ENCODE results near the gene RDH13. TPM values are rescaled to one million over a fixed set of nuclear protein-coding genes. Genes with fewer than 3 reads are reported as not detected.
A peak's percentile ranks its signal among the peaks of the same experiment; 100 is the strongest.

Gene RDH13
- total RNA-seq, 4 donors from 2014 or later = 70.6 to 225 (median 108) TPM

DNA sequence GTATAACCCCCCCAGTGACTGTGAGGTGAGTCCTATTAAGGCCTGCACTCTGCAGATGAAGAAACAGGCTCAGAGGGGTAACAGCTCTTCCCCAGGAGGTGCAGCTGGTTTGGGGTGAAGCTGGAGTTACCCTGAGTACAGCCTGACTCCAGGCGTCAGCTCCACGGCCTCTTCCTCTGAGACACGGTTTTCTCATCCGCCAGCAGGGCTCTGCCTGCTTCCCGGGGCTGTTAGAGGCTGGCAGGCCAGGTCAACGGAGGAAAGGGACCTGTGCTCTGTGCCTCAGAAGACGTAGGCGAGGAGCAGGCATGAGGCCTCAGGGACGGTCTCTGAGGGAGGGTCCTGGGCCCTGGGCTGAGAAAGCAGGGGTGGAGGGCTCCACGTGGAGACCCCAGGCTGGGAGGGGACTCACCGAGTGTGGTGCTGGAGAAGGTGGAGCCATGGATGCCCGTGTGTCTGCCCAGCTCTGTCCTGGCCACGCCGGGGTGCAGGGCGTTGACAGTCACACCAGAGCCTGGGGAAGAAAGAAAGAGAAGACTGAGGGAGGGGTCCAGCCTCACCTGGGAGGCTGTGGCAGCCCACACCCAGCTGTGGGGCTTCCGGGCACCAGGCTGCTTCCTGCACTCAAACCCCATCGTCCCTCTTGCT is 15.8 kb downstream of the RDH13 start:
- DNase-seq (ENCODE audit: low spot score in 2 of 2) = no peak
- Histone ChIP-seq H3K36me3 (peaks cover 88% of the 10 kb centered on the region), H3K4me3 (no peak overlapping the region), H3K27me3 (no peaks in the 10 kb centered on the region), H3K27ac (no peak overlapping the region), H3K4me1 (no peaks in the 10 kb centered on the region), H3K9me3 (no peaks in the 10 kb centered on the region)
- TF ChIP-seq, protein P1, sequence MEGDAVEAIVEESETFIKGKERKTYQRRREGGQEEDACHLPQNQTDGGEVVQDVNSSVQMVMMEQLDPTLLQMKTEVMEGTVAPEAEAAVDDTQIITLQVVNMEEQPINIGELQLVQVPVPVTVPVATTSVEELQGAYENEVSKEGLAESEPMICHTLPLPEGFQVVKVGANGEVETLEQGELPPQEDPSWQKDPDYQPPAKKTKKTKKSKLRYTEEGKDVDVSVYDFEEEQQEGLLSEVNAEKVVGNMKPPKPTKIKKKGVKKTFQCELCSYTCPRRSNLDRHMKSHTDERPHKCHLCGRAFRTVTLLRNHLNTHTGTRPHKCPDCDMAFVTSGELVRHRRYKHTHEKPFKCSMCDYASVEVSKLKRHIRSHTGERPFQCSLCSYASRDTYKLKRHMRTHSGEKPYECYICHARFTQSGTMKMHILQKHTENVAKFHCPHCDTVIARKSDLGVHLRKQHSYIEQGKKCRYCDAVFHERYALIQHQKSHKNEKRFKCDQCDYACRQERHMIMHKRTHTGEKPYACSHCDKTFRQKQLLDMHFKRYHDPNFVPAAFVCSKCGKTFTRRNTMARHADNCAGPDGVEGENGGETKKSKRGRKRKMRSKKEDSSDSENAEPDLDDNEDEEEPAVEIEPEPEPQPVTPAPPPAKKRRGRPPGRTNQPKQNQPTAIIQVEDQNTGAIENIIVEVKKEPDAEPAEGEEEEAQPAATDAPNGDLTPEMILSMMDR (IDR thresholded peaks at IDR 0.05) = no peak
- TF ChIP-seq EP300 (IDR thresholded peaks at IDR 0.05) (no peak), POLR2A (IDR thresholded peaks at IDR 0.05) (no peak), POLR2AphosphoS5 (IDR thresholded peaks at IDR 0.05) (no peak)
- WGBS = 87% methylated on average over 3 of the region's 17 CpGs

DNA sequence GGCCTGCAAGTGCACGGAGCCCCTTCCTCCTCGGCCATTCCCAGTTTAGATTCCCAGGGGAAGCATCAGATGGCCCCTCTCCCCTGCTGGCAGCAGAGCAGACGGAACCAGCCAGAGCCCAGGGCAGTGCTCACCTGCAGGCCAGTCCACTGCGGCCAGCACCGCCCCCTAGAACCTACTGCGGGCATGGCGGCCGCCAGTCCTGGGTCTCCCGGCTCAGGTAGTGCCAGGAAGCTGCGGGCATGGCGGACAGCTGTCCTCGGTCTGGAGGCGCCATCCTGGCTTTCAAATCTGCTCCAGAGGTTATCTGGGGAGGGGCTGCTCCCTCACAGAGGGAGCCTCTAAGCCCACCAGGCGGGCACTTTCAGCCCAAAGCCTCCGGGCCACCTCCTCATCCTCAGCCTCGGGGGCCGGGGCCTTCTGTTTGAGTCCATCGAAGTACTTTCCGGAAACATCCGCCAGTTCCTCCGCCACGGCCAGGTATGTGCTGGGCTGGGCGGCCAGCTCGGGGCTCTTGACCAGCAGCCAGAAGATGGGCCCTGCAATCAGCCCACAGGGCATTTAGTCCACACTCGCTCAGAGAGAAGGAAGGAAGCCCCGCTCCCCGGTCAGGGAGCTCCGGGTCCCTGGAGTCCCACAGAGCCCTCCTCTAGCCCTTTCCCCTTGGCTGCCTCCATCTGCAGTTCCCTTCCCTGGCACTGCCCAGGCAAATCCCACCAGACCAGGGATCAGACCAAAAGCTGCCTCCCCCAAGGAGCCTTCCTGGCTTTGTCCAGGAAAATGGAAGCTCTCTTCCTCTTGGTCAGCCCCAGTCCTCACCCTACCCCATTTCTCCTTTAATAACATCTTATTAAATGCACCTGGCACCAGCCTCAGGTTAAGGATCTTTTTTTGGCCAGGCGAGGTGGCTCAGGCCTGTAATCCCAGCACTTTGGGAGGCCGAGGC is 17.9 kb downstream of the RDH13 start:
- no peaks in the 10 kb centered on the region for H3K9me3 ChIP-seq
- no peak for TF ChIP-seq POLR2AphosphoS5 (IDR thresholded peaks at IDR 0.05)
- TF ChIP-seq, protein P1 (IDR thresholded peaks at IDR 0.05) = no peak
- no peak for TF ChIP-seq EP300 (IDR thresholded peaks at IDR 0.05)
- TF ChIP-seq POLR2A (IDR thresholded peaks at IDR 0.05) = no peak
- H3K4me3 ChIP-seq = no peak overlapping the region
- no peak overlapping the region for H3K27ac ChIP-seq
- no peak for DNase-seq (ENCODE audit: low spot score in 2 of 2)
- no peaks in the 10 kb centered on the region for H3K4me1 ChIP-seq
- WGBS = 95% methylated on average over 8 of the region's 30 CpGs
- peaks cover 81% of the 10 kb centered on the region for H3K36me3 ChIP-seq
- no peaks in the 10 kb centered on the region for H3K27me3 ChIP-seq

DNA sequence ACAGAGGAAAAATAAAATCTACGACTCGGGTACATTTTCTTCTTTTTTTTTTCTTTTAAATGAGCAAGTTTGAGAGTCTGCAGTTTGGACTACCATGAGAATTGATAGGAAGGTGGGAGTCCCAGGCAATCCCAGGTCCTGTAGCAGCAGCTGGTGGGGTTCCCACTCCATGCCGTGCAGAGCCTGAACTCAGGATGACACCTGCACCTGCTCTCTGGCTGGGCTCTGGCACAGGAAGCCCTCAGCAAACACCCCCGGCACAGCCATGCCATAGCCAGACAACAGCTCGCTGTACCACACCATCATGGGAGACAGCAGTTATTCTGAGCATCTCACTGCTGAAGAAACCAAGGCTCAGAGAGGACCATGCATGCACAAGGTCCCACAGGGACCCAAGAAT is 18.7 kb downstream of the RDH13 start:
- DNase-seq (ENCODE audit: low spot score in 2 of 2) = peak in 1 of 2 donors; percentile 68
- no peak overlapping the region for H3K4me3 ChIP-seq
- H3K36me3 ChIP-seq = peaks cover 79% of the 10 kb centered on the region
- H3K27me3 ChIP-seq = no peaks in the 10 kb centered on the region
- no peaks in the 10 kb centered on the region for H3K9me3 ChIP-seq
- TF ChIP-seq POLR2AphosphoS5 (IDR thresholded peaks at IDR 0.05) (no peak), EP300 (IDR thresholded peaks at IDR 0.05) (no peak), POLR2A (IDR thresholded peaks at IDR 0.05) (no peak)
- TF ChIP-seq, protein P1 (IDR thresholded peaks at IDR 0.05) = no peak
- H3K27ac ChIP-seq = no peak overlapping the region
- WGBS = 96% methylated on average over 5 of the region's 5 CpGs
- no peaks in the 10 kb centered on the region for H3K4me1 ChIP-seq

DNA sequence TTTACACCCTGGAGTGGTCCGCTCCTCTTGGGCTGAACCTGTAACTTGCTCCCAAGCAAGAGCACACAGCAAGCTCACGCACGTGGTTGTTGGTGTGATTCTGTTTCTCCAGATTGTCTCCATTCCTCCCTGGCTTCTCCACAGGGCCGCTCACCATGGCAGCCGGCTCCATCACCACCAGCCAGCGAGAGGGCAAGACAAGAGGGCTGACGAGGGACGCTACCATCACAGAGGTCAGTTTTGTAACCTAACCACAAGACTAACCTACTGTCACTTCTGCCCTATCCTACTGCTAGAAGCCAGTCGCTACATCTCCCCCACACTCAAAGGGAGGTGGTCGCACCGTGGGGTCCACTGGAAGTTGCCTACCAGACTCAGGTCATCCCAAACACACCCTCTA is 20.3 kb downstream of the RDH13 start:
- no peaks in the 10 kb centered on the region for H3K27me3 ChIP-seq
- H3K36me3 ChIP-seq = peaks cover 63% of the 10 kb centered on the region
- no peaks in the 10 kb centered on the region for H3K9me3 ChIP-seq
- no peak overlapping the region for H3K4me3 ChIP-seq
- DNase-seq (ENCODE audit: low spot score in 2 of 2) = no peak
- WGBS = 91% methylated on average over 11 of the region's 11 CpGs
- H3K27ac ChIP-seq = no peak overlapping the region
- TF ChIP-seq, protein P1 (IDR thresholded peaks at IDR 0.05) = no peak
- TF ChIP-seq POLR2A (IDR thresholded peaks at IDR 0.05) (no peak), EP300 (IDR thresholded peaks at IDR 0.05) (no peak), POLR2AphosphoS5 (IDR thresholded peaks at IDR 0.05) (no peak)
- no peaks in the 10 kb centered on the region for H3K4me1 ChIP-seq

DNA sequence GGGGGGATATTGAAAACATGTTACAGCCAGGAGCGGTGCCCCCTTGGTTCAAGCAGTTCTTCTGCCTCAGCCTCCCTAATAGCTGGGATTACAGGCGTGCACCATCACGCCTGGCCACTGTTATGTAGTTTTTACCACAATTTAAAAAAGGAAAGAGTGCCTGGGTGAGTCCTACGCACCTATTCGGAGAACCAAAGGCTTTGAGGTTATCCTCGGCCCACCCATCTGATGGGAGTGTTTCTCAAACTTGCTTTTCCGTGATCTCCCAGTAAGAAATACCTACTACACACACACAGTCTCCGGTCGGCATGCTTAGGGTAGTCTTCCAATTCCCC is 20.6 kb downstream of the RDH13 start:
- DNase-seq (ENCODE audit: low spot score in 2 of 2) = no peak
- 82% methylated on average over 9 of the region's 9 CpGs for WGBS
- Histone ChIP-seq H3K27me3 (no peaks in the 10 kb centered on the region), H3K36me3 (peaks cover 59% of the 10 kb centered on the region), H3K4me1 (no peaks in the 10 kb centered on the region), H3K27ac (no peak overlapping the region), H3K4me3 (no peak overlapping the region), H3K9me3 (no peaks in the 10 kb centered on the region)
- TF ChIP-seq EP300 (IDR thresholded peaks at IDR 0.05) (no peak), POLR2A (IDR thresholded peaks at IDR 0.05) (no peak), POLR2AphosphoS5 (IDR thresholded peaks at IDR 0.05) (no peak)
- TF ChIP-seq, protein P1 (IDR thresholded peaks at IDR 0.05) = no peak
